T-helper 2 cell (primary cell): ENCODE data around the gene SPTBN1.

ENCODE experiments used
- DNase-seq, 5 experiments: peaks; one replicate each; pipeline versions ENCODE4 v3.0.0 to v3.0.0-alpha.2; 2012 to 2022

SPTBN1 gene

GRCh38 chr2:54531558-54531957 is 75.4 kb downstream of the SPTBN1 start:
- no peak for DNase-seq

- no peak for DNase-seq
These were observed 78.1 kb downstream of the SPTBN1 start for GRCh38 chr2:54534221-54534620.

DNA sequence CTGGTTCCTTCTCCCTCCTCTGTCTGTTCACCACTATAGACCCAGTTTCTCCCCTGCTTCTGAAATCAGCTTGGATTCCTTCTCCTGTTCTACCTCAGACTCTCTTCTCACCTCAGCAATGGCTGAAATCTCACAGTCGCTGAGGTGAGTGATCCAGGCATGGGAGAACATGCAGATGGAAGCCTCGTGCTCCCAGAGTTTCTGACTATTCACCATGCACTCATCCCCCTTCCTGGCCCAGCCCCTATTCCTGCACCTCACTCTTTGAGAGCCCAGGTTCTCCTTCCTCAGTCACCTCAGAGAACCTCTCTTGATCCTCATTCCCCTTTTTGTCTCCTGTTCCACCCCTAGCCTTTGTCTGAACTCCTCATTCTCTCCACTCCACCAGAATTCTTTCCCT is 78.5 kb downstream of the SPTBN1 start:
- DNase-seq, result no peak

GRCh38 chr2:54535599-54536195 is 79.6 kb downstream of the SPTBN1 start:
- DNase-seq, result no peak

DNA sequence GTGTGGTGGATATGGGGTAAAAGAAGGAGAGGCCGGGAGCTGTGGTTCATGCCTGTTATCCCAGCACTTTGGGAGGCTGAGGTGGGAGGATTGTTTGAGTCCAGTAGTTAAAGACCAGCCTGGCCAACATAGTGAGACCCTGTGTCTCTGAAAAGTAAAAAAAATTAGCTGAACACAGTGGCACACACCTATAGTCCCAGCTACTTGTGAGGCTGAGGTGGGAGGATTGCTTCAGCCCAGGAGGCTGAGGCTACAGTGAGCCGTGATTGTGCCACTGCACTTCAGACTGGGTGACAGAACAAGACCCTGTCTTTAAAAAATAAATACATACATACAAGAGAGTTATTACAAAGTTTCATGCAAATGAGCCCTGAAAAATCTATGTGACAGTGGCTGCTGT is 80.6 kb downstream of the SPTBN1 start:
- no peak for DNase-seq

GRCh38 chr2:54538537-54538936 is 82.4 kb downstream of the SPTBN1 start:
- DNase-seq, result no peak

DNA sequence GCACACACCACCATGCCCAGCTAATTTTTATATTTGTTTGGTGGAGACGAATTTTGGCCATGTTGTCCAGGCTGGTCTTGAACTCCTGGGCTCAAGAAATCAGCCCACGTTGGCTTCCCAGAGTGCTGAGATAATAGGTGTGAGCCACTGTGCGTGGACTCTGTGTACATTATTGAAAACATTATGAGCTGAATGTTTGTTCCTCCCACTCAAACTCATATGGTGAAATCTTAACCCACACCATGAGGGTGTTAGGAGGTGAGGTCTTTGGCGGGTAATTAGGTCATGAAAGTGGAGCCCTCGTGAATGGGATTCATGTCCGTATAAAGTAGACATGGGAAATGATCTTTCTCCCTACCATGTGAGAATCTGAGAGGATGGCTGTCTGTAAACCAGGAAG is 83.6 kb downstream of the SPTBN1 start:
- DNase-seq, result no peak

- DNase-seq, result no peak
These were observed 84.1 kb downstream of the SPTBN1 start for GRCh38 chr2:54540194-54540593.

GRCh38 chr2:54541995-54542394 is 85.9 kb downstream of the SPTBN1 start:
- DNase-seq, result no peak

DNA sequence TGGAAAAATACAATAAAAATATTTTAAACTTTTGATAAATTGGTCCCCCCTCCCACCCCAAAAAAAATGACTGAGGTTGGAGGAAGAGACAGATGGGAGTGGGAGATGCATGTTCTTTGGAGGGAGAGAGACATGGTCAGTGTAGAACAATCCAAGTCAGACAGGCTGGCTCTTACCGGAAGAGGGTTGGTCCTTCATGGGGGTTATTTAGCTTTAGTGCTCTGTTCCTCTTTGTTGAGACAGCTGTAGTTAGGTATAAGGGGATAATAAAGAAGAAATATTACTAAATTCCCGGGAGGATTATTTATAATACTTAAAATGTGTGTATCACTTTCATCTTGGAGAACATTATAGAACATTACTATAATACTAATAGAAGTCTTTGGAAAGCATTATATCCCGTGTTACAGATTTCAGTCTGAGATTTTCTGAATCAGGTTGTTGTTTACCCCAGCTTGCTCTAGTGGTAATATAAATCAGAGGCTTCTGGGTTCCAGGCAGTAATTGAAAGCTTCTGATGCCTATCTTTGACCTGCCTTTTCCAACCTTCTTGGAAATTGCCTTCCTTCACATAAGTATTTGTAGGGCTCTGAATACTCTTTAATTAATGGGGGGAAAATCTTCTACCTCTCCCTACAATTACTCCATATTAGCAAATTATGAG is 87.7 kb downstream of the SPTBN1 start:
- DNase-seq, result no peak

DNA sequence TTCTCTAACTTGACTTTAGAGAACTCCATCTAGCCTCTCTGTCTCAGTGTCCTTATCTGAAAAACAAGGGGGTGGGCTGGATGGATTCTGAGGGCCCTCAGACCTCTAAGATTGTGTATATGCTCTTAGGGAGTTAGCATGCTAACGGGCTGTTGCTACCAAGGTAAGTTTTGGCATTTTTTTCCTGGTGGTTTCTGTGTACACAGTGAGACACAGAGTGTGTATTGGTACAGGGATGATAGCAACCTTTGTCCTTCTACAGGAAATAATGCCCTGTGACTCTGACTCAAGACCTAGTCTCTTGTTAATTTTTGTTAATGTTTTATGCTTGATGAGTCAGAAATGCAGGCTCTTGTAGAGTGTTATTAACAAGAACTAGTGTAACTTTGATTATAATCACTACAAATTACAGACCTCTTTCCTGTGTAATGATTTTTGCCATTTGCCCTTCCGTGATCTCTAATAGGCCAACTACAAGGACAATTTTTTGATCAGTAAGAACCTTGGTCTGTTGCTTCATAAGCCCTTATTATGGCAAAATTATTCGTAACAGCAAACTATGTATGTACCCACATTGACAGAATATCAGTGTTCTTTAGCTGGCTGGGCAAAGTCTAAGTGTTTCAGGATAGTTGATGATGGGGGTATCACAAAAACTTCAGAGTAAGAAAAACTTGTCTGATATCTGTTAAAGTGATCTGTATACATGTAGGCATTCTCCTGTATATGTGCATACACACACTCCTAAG is 89.7 kb downstream of the SPTBN1 start:
- peak in 1 of 5 experiments; percentile 19 for DNase-seq

DNA sequence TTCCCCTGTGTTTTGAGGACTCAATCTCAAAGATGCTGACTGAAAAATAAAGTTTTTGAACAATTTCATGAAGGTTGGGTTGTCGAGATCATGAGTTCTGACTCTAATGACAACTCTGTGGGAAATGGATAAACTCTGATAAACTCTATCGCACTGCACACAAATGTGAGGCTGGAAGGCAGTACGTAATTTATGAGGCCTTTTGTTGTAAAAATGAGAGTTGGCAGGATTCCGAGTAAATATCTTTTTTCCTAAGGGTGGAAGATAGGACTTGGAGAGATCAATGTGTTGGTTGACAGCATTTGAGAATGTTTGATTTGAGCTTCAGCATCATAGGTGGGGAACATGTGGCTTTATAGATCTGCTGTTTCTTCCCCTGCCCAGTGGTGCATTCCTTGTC is 90.4 kb downstream of the SPTBN1 start:
- no peak for DNase-seq

DNA sequence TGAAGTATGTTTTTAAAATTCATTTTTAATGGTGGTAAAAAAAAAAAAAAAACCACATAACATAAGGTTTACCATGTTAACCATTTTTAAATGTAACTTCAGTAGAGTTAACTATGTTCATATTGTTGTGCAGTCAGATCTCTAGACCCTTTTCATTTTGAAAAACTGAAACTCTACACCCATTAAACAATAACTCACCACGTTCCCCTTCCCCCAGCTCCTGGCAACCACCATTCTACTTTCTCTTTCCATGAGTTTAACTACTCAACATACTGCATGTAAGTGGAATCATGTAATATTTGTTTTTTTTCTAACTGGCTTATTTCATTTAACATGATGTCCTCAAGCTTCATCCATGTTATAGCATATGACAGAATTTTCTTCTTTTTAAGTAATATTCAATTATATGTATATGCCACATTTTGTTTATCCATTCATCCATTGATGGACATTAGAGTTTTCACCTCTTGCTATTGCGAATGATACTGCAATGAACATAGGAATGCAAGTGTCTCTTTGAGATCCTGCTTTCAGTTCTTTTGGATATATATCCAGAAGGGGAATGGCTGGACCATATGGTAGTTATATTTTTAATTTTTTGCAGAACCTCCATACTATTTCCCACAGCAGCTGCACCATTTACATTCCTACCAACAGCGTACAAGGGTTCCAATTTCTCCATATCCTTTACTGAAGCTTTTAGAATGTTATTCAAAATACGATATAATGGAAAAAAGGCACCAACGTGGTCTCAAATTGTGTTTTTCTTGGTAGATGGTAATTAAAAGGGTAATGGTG is 91.0 kb downstream of the SPTBN1 start:
- DNase-seq, result peak in 1 of 5 experiments; percentile 42

- no peak for DNase-seq
These were observed 93.3 kb downstream of the SPTBN1 start for GRCh38 chr2:54549430-54549829.

- DNase-seq, result no peak
These were observed 93.9 kb downstream of the SPTBN1 start for GRCh38 chr2:54549917-54550518.

DNA sequence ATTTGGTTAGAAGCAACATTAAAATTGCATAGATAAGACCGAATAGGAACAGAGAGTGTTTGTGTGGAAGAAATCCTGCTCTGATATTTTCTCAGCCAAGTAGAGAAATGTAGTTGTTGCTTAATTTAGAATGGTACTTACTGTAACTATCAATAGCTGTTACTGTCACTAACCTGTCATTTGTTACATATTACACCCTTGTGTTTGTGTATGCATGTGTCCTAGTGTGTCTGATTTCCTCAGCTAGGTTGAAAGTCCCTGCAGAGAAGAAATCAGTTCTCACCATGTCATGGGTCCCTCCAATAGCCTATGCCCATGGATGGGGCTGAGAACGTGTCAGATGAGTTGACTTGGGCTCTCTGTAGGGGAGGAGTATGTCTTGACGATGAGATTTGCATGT is 94.4 kb downstream of the SPTBN1 start:
- DNase-seq, result no peak

GRCh38 chr2:54551123-54551756 is 95.1 kb downstream of the SPTBN1 start:
- no peak for DNase-seq

GRCh38 chr2:54553075-54553474 is 96.9 kb downstream of the SPTBN1 start:
- no peak for DNase-seq

- DNase-seq, result no peak
These were observed 97.6 kb downstream of the SPTBN1 start for GRCh38 chr2:54553775-54554174.

GRCh38 chr2:54555318-54555837 is 99.3 kb downstream of the SPTBN1 start:
- DNase-seq, result no peak

DNA sequence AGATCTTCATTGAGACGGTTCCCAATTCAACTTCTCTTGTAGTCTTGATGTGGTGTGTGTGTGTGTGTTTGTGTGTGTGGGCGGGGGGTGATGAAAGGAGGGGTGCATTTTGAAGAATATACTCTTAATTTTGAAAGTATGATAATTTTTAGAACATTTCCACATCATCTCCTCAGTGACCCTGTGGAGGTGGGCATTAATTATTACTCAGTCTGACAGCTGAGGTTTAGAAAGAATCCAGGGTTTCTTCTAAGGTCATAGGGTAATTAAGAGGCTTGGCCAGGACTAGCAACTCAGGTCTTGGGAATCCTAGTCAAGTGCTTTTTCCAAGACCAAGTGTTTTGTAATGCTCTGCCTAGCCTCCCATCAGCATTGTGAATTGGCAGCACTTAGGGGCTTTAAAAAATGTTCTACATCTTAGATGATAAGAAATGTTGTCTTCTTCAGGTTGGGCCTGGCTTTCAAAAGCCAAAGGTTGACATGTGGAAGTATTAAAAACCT is 100.5 kb downstream of the SPTBN1 start:
- DNase-seq, result no peak

- DNase-seq, result no peak
These were observed 101.1 kb downstream of the SPTBN1 start for GRCh38 chr2:54557211-54557600.
